Aorta (tissue), 5 donors: ENCODE results near the gene HSD17B11. TPM values are rescaled to one million over a fixed set of nuclear protein-coding genes. Genes with fewer than 3 reads are reported as not detected.
"Not testable (repeated sequence)": the region's sequence is repeated elsewhere in the genome, so short reads cannot be mapped to it uniquely, and the experiment has no call there.

ENCODE experiments used
- ATAC-seq: fragments of 200-7000 bp; cut with Tn5 transposase; one replicate; pipeline ENCODE4 v1.9.1; 2022; ENCODE audit warnings: moderate library complexity; ENCODE audit not compliant: low FRiP score
- DNase-seq, 2 donors: peaks; one replicate each; pipeline ENCODE4 v3.0.0-alpha.2; 2020
- H3K27ac ChIP-seq, 2 donors: one replicate each; pipeline ENCODE4 v1.5.1; 2013; ENCODE audit warnings: low read length in 2 of 2, mild to moderate bottlenecking in 2 of 2, moderate library complexity in 2 of 2, control low read depth in 1 of 2, inconsistent platforms in 1 of 2, low read depth in 1 of 2
- H3K27me3 ChIP-seq, 2 donors: one replicate each; pipeline ENCODE4 v1.6.1; 2013; ENCODE audit warnings: control low read depth in 1 of 2, low read length in 1 of 2, mild to moderate bottlenecking in 1 of 2, moderate library complexity in 1 of 2; ENCODE audit not compliant: insufficient read depth in 2 of 2, control insufficient read depth in 1 of 2
- H3K36me3 ChIP-seq, 2 donors: one replicate each; pipeline ENCODE4 v1.6.1; 2013; ENCODE audit warnings: control low read depth in 1 of 2, low read length in 1 of 2, mild to moderate bottlenecking in 1 of 2; ENCODE audit not compliant: insufficient read depth in 2 of 2, control insufficient read depth in 1 of 2
- H3K4me1 ChIP-seq, 2 donors: one replicate each; pipeline ENCODE4 v1.6.1; 2013; ENCODE audit warnings: low read length in 2 of 2, control low read depth in 1 of 2, mild to moderate bottlenecking in 1 of 2, moderate library complexity in 1 of 2; ENCODE audit not compliant: insufficient read depth in 2 of 2, control insufficient read depth in 1 of 2
- H3K4me3 ChIP-seq, 2 donors: one replicate each; pipeline ENCODE4 v1.5.1; 2013; ENCODE audit warnings: low read length in 2 of 2, control low read depth in 1 of 2, mild to moderate bottlenecking in 1 of 2
- H3K9me3 ChIP-seq: one replicate; pipeline ENCODE4 v1.6.1; 2013; ENCODE audit warnings: mild to moderate bottlenecking, low read length; ENCODE audit not compliant: control insufficient read depth
- WGBS, 2 donors: extraction: QIAGEN DNeasy Blood & Tissue Kit; methylation state at CpG; one replicate each; pipeline ENCODE4 v1.1.7; 2013; 5-methylcytosine and 5-hydroxymethylcytosine counted together
- intact Hi-C, 2 donors: fragments of 100-400 bp; cut with DNase I; formaldehyde crosslinking; loops; one replicate each; pipeline versions ENCODE4 v1.14.2 to v1.15.0; 2022
- polyA plus RNA-seq, 2 donors: library from polyadenylated mRNA; stranded (reverse); fragments of 200-250 nt; gene quantifications; one replicate each; pipeline ENCODE4 v1.2.3, GENCODE V29; 2013
- total RNA-seq, 2 donors: library from RNA; stranded (reverse); fragmentation: NEBNext Ultra II Directional; extraction: Animal tissue kit (Norgen Biotek cat#: 25700); gene quantifications; one replicate each; pipeline ENCODE4 v1.2.1, GENCODE V29; 2021
- donor health status: healthy with polysubstance abuse.
- donor health status: Bipolar disorder and iron deficiency.
- donor health status: DM: no; HTN: no; CAD: no.
- donor health status: DM: no; HTN: no; CAD: no.
- donor health status: DM: yes; HTN: yes; CAD: no.

HSD17B11 gene
- total and polyA plus RNA-seq, 4 donors: 35.5 to 77.6 (median 63.7) TPM

DNA sequence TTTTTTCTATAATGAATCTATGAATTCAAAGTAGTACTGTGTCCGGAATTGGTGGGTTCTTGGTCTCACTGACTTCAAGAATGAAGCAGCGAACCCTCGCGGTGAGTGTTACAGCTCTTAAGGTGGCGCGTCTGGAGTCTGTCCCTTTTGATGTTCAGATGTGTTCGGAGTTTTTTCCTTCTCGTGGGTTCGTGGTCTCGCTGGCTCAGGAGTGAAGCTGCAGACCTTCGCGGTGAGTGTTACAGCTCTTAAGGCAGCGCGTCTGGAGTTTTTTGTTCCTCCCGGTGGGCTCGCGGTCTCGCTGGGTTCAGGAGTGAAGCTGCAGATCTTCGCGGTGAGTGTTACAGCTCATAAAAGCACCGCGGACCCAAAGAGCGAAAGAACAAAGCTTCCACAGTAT, 4.1 kb upstream of the HSD17B11 start:
- H3K27me3 ChIP-seq, H3K27ac ChIP-seq, H3K9me3 ChIP-seq, H3K4me3 ChIP-seq, H3K4me1 ChIP-seq, H3K36me3 ChIP-seq, intact Hi-C loops, ATAC-seq, DNase-seq: not testable (repeated sequence)
- 87 to 91% methylated on average over 23 of the region's 23 CpGs for WGBS, 2 donors

GRCh38 chr4:87392183-87392582, 1.2 kb upstream of the HSD17B11 start:
- H3K9me3 ChIP-seq: no peaks in the 10 kb centered on the region
- no peaks in the 10 kb centered on the region for H3K36me3 ChIP-seq
- no peaks in the 10 kb centered on the region for H3K4me1 ChIP-seq
- no peak overlapping the region for H3K4me3 ChIP-seq
- DNase-seq: no peak
- 87 to 90% methylated on average over 3 of the region's 3 CpGs for WGBS, 2 donors
- no peak for ATAC-seq
- H3K27me3 ChIP-seq: no peaks in the 10 kb centered on the region
- intact Hi-C loops: no loop called here
- H3K27ac ChIP-seq: no peak overlapping the region

- Histone ChIP-seq H3K9me3 (no peaks in the 10 kb centered on the region), H3K36me3 (no peaks in the 10 kb centered on the region), H3K4me1 (no peaks in the 10 kb centered on the region), H3K4me3 (peak overlapping the region; percentile 99 to 100), H3K27me3 (no peaks in the 10 kb centered on the region), H3K27ac (peak overlapping the region; percentile 79 to 89)
- ATAC-seq: peak; percentile 69
- DNase-seq: no peak
- 8 to 9% methylated on average over 16 of the region's 16 CpGs for WGBS, 2 donors
- intact Hi-C loops: no loop called here
These were observed 627 bp upstream of the HSD17B11 start for GRCh38 chr4:87391576-87392054.

GRCh38 chr4:87390551-87390890, 467 bp downstream of the HSD17B11 start:
- Histone ChIP-seq H3K27me3 (no peaks in the 10 kb centered on the region), H3K27ac (peak overlapping the region in 1 of 2 donors; percentile 86), H3K4me3 (peak overlapping the region; percentile 99 to 100), H3K36me3 (no peaks in the 10 kb centered on the region), H3K4me1 (no peaks in the 10 kb centered on the region), H3K9me3 (no peaks in the 10 kb centered on the region)
- intact Hi-C loops: no loop called here
- DNase-seq: no peak
- no peak for ATAC-seq

- H3K4me1 ChIP-seq, H3K36me3 ChIP-seq, H3K9me3 ChIP-seq, intact Hi-C loops, H3K27ac ChIP-seq, H3K27me3 ChIP-seq, ATAC-seq: not testable (repeated sequence)
- peak overlapping the region in 1 of 2 donors; percentile 99 for H3K4me3 ChIP-seq
- WGBS, 2 donors: 88 to 90% methylated on average over 20 of the region's 20 CpGs
- peak in 1 of 2 donors; percentile 38 for DNase-seq
These were observed 933 bp downstream of the HSD17B11 start for GRCh38 chr4:87390055-87390454.

- intact Hi-C loops: loop anchor here in 1 of 2 donors (5.0 to 10.0 kb wide), 2 partner anchors 33 to 456 kb away; partner anchors contain the start of gene NUDT9
- no peak for ATAC-seq
These were observed 2.1 kb downstream of the HSD17B11 start for GRCh38 chr4:87388901-87389300.

DNA sequence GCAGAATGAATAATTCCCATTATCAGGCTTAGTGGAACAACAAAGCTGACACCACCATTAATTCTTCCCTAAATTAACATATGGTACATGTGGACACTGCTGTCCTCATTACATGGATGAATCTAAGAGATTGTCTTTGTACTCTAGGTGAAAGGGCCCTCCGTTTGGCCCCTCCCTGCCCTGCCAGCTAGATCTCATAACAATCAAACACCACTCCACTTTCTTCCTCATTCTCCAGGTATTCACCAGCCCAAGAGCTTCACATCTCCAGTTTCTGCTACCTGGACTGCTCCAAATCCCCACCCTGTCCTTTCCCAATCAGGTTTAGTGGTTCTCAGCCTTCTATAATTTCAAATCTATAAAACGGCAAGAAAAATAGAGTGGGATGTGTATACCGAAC, 3.8 kb downstream of the HSD17B11 start:
- Histone ChIP-seq H3K4me1 (no peaks in the 10 kb centered on the region), H3K36me3 (no peaks in the 10 kb centered on the region), H3K27ac (no peak overlapping the region), H3K27me3 (no peaks in the 10 kb centered on the region), H3K9me3 (no peaks in the 10 kb centered on the region), H3K4me3 (no peak overlapping the region)
- WGBS, 2 donors: 89 to 92% methylated on average over 3 of the region's 3 CpGs
- intact Hi-C loops: loop anchor here in 1 of 2 donors (5.0 to 10.0 kb wide), 2 partner anchors 35 to 458 kb away; partner anchors contain the start of gene NUDT9
- ATAC-seq (no peak), DNase-seq (no peak)

More at GRCh38 chr4:87388901-87389300, 2.1 kb downstream of the HSD17B11 start:
- WGBS, 2 donors: 78 to 85% methylated on average over 3 of the region's 3 CpGs
- Histone ChIP-seq H3K4me1 (no peaks in the 10 kb centered on the region), H3K27me3 (no peaks in the 10 kb centered on the region), H3K9me3 (no peaks in the 10 kb centered on the region), H3K4me3 (no peak overlapping the region), H3K36me3 (no peaks in the 10 kb centered on the region), H3K27ac (no peak overlapping the region)
- no peak for DNase-seq

- 91 to 92% methylated on average over 9 of the region's 9 CpGs for WGBS, 2 donors
- intact Hi-C loops: loop anchor here in 1 of 2 donors (5.0 to 10.0 kb wide), 2 partner anchors 38 to 460 kb away; partner anchors contain the start of gene NUDT9
- not testable (repeated sequence) for ATAC-seq
These were observed 6.4 kb downstream of the HSD17B11 start for GRCh38 chr4:87384466-87385132.

DNA sequence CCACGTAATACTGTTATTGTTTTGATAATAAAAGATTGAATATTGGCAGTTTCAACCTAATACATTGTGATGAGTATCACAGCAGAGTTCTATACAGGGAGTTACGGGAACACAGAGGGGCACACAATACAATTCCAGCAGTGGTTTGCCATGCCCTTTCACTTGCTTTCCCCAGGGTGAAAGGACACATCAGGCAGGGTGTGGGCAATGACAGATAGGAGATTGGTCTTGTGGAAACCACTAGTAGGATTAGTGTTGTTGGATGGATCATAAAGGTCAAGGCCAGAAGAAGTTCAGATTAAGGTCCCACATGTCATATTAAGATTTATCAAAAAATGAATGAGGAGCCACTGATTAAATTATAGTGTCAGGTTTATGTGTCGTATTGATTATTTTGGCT, 8.1 kb downstream of the HSD17B11 start:
- intact Hi-C loops: loop anchor here in 1 of 2 donors (10.0 kb wide), 1 partner anchor 462 kb away; no protein-coding TSS in a partner anchor
- H3K4me3 ChIP-seq: no peak overlapping the region
- DNase-seq: no peak
- H3K27me3 ChIP-seq: no peaks in the 10 kb centered on the region
- 73 to 74% methylated on average over 3 of the region's 3 CpGs for WGBS, 2 donors
- no peak for ATAC-seq
- H3K4me1 ChIP-seq: no peaks in the 10 kb centered on the region
- H3K9me3 ChIP-seq: no peaks in the 10 kb centered on the region
- peak overlapping the region in 1 of 2 donors; percentile 63 for H3K27ac ChIP-seq
- H3K36me3 ChIP-seq: no peaks in the 10 kb centered on the region

More at GRCh38 chr4:87384466-87385132, 6.4 kb downstream of the HSD17B11 start:
- H3K4me1 ChIP-seq, H3K36me3 ChIP-seq, H3K9me3 ChIP-seq, H3K27me3 ChIP-seq, H3K4me3 ChIP-seq, DNase-seq, H3K27ac ChIP-seq: not testable (repeated sequence)
